HepG2 (cell line): ENCODE measurements around the gene POLE4. TPM values are rescaled to one million over a fixed set of nuclear protein-coding genes. Genes with fewer than 3 reads are reported as not detected.

ENCODE experiments used
- ATAC-seq: fragments of 200-7000 bp; cut with Tn5 transposase; 3 replicates; pipeline ENCODE4 v1.9.1; 2020; ENCODE audit warnings: mild to moderate bottlenecking, moderate library complexity
- BruUV-seq: library from RNA; stranded (reverse); fragments of 400-500 nt; replicated peaks from 2 replicates; lab custom pipeline; 2021; lab: Mats Ljungman, UMichigan
- CTCF ChIA-PET: fragments of 300-600 bp; formaldehyde crosslinking; extraction: SDS; loops from one replicate; lab custom pipeline; 2021; ENCODE audit warnings: low total read pairs, inconsistent platforms, low intra/inter-chr PET ratio; lab: Yijun Ruan, JAX
- POLR2A ChIA-PET: fragments of 350-600 bp; sonication (Branson Sonifier 250); formaldehyde crosslinking; loops from one replicate; lab custom pipeline; 2020; ENCODE audit warnings: antibody characterized with exemption, inconsistent platforms; lab: Yijun Ruan, JAX
- DNase-seq: peaks from one replicate; pipeline ENCODE4 v3.0.0-alpha.2; 2015; ENCODE audit warnings: low spot score
- FAIRE-seq: peaks from 3 replicates; lab custom pipeline; 2011; peaks lifted over from hg19 to GRCh38; lab: Jason Lieb, UNC
- H2AFZ ChIP-seq: one replicate; pipeline ENCODE4 v1.6.1; 2011; ENCODE audit warnings: low read length, inconsistent platforms
- H3K27ac ChIP-seq: fragments of 300-600 bp; 3 replicates; pipeline ENCODE4 v1.8.0; 2011; ENCODE audit warnings: mixed run types, mild to moderate bottlenecking, mixed read lengths, low read length, inconsistent platforms; ENCODE audit not compliant: insufficient read depth; ENCODE audit errors: extremely low read length
- H3K27me3 ChIP-seq, 2 experiments: fragments of 200-600 bp in 1 of 2; 2 replicates in 1 of 2; 3 replicates in 1 of 2; pipeline versions ENCODE4 v1.6.0 to v1.8.0; 2011; ENCODE audit warnings: low read length in 2 of 2, mild to moderate bottlenecking in 2 of 2, moderate library complexity in 2 of 2, inconsistent platforms in 1 of 2; ENCODE audit not compliant: insufficient read depth in 2 of 2, control insufficient read depth in 1 of 2
- H3K36me3 ChIP-seq, 2 experiments: fragments of 200-600 bp in 1 of 2; replicated peaks in 1 of 2; 2 replicates in 1 of 2; 3 replicates in 1 of 2; pipeline versions ENCODE4 v1.5.1 to v1.8.0; 2011; ENCODE audit warnings: low read length in 2 of 2, inconsistent platforms in 1 of 2; ENCODE audit not compliant: insufficient read depth in 2 of 2, control insufficient read depth in 1 of 2
- H3K4me1 ChIP-seq: 2 replicates; pipeline ENCODE4 v1.5.1; 2012; ENCODE audit warnings: low read length, inconsistent platforms; ENCODE audit not compliant: insufficient read depth
- H3K4me2 ChIP-seq: 2 replicates; pipeline ENCODE4 v1.6.0; 2011; ENCODE audit warnings: low read depth, low read length, inconsistent platforms
- H3K4me3 ChIP-seq, 3 experiments: fragments of 200-600 bp in 1 of 3; sonication (generic), shearing (Covaris generic) in 1 of 3; replicated peaks in 1 of 3; 2 replicates each; pipeline ENCODE4 v1.5.1; 2011 to 2016; ENCODE audit warnings: low read length in 3 of 3, inconsistent platforms in 2 of 3, low read depth in 2 of 3, mild to moderate bottlenecking in 2 of 3, control low read depth in 1 of 3, mixed read lengths in 1 of 3; ENCODE audit not compliant: insufficient read depth in 1 of 3
- H3K79me2 ChIP-seq: one replicate; pipeline ENCODE4 v1.6.1; 2011; ENCODE audit warnings: low read length, inconsistent platforms; ENCODE audit not compliant: insufficient read depth
- H3K9ac ChIP-seq: 2 replicates; pipeline ENCODE4 v1.6.0; 2011; ENCODE audit warnings: mild to moderate bottlenecking, low read depth, low read length, inconsistent platforms; ENCODE audit not compliant: insufficient read depth
- H3K9me3 ChIP-seq: 2 replicates; pipeline ENCODE4 v1.5.1; 2012; ENCODE audit warnings: mild to moderate bottlenecking, low read length
- H4K20me1 ChIP-seq: 2 replicates; pipeline ENCODE4 v1.6.0; 2011; ENCODE audit warnings: inconsistent platforms, mild to moderate bottlenecking, low read length, moderate library complexity; ENCODE audit not compliant: insufficient read depth
- CEBPB ChIP-seq: IDR thresholded peaks from 2 replicates; pipeline ENCODE4 v1.6.1; 2011; ENCODE audit warnings: low read depth, low read length, improper control_type of control experiment, borderline replicate concordance
- CEBPG ChIP-seq: IDR thresholded peaks from 2 replicates; pipeline ENCODE4 v1.6.1; 2016
- JUN ChIP-seq: sonication (generic); formaldehyde crosslinking; IDR thresholded peaks from 2 replicates; pipeline ENCODE4 v1.4.0; 2020; ENCODE audit warnings: mild to moderate bottlenecking, missing genetic modification reagents
- RFX1 ChIP-seq: fragments of 450-650 bp; IDR thresholded peaks from 2 replicates; pipeline ENCODE4 v1.6.1; 2017
- SOX6 ChIP-seq, 2 experiments: fragments of 450-650 bp in 1 of 2; sonication (generic) in 1 of 2; formaldehyde crosslinking in 1 of 2; IDR thresholded peaks; 2 replicates each; pipeline versions ENCODE4 v1.4.0 to v1.6.1; 2017 to 2020; ENCODE audit warnings: antibody characterized with exemption in 1 of 2, mild to moderate bottlenecking in 1 of 2, missing genetic modification reagents in 1 of 2
- SYNCRIP ChIP-seq: fragments of 200-400 bp; formaldehyde crosslinking; IDR thresholded peaks from 2 replicates; pipeline ENCODE4 v1.6.1; 2018; ENCODE audit warnings: mild to moderate bottlenecking, low read depth, low read length; ENCODE audit not compliant: insufficient read depth
- TBL1XR1 ChIP-seq: fragments of 150-350 bp; IDR thresholded peaks from 2 replicates; pipeline ENCODE4 v1.6.1; 2014; ENCODE audit warnings: borderline replicate concordance, low read length; ENCODE audit not compliant: partially characterized antibody
- TFAP4 ChIP-seq: sonication (generic); IDR thresholded peaks from 2 replicates; pipeline ENCODE4 v1.6.1; 2016; ENCODE audit warnings: low read depth, borderline replicate concordance
- TGIF2 ChIP-seq: IDR thresholded peaks from 2 replicates; pipeline ENCODE4 v1.6.1; 2016; ENCODE audit warnings: control low read depth, missing compliant biosample characterization
- YEATS2 ChIP-seq: sonication (generic); formaldehyde crosslinking; IDR thresholded peaks from 2 replicates; pipeline ENCODE4 v1.4.0; 2020; ENCODE audit warnings: missing genetic modification reagents, borderline replicate concordance
- ZNF839 ChIP-seq: sonication (generic); formaldehyde crosslinking; IDR thresholded peaks from 2 replicates; pipeline ENCODE4 v1.4.0; 2020; ENCODE audit warnings: missing genetic modification reagents, mild to moderate bottlenecking, borderline replicate concordance
- WGBS: methylation state at CpG from one replicate; pipeline ENCODE4 v1.1.6; 2017; ENCODE audit warnings: low lambda C conversion rate; 5-methylcytosine and 5-hydroxymethylcytosine counted together
- in situ Hi-C: cut with HindIII; loops from 2 replicates; pipeline ENCODE4 v1.10.0; 2017; ENCODE audit warnings: low pct_unique_long_range_greater_than_20kb; ENCODE audit not compliant: extremely low pct_ligation_motif_present
- intact Hi-C: fragments of 100-400 bp; cut with micrococcal nuclease; formaldehyde crosslinking; loops from one replicate; pipeline ENCODE4 v1.10.0; 2022; ENCODE audit not compliant: unreplicated experiment
- polyA plus RNA-seq, 8 experiments: library from polyadenylated mRNA; depleted of rRNA in 3 of 8; stranded (reverse) in 7 of 8; unstranded in 1 of 8; fragments of >200 nt; fragmentation: Illumina TruSeq in 4 of 8; extraction: Trizol in 4 of 8; gene quantifications; 2 replicates each; pipeline versions ENCODE4 v1.2.1 to v1.2.3, GENCODE V29; 2011 to 2016; ENCODE audit warnings: low read depth in 4 of 8, missing spikeins in 1 of 8, mixed read lengths in 1 of 8; ENCODE audit not compliant: insufficient read depth in 1 of 8
- total RNA-seq, 5 experiments: library from RNA; depleted of rRNA; stranded (reverse); fragments of >200 nt; fragmentation: Illumina TruSeq; extraction: Trizol; gene quantifications; 2 replicates each; pipeline ENCODE4 v1.2.3, GENCODE V29; 2016; ENCODE audit warnings: low read depth in 1 of 5
- TF ChIP-seq, protein P1 (sequence below): IDR thresholded peaks from 2 replicates; pipeline ENCODE4 v1.4.0; 2020; ENCODE audit warnings: mild to moderate bottlenecking, missing genetic modification reagents

The POLE4 gene
- total and polyA plus RNA-seq, 2 of the 13 experiments (the other 11 are each of a cell fraction or from before 2014, with no cell fraction given), result 106 to 116 TPM

DNA sequence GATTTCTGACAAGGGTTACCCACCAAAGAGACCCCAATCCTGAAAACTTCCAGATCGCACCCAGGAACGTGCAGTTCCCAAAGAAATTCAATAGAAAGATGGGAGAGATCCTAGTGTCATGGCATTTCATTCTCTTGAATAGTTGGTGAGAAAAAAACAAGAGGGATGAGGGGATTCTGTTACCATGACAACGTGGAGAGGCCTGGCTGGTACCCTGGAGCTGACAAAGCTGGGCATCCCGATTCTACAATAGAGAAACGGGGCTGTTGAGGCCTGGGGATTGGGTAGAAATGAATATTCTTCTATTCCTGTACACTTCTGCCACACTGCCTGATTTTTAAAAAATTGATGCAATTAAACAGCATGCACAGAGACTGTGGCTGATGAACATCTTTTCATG is 41.0 kb downstream of the POLE4 start:
- ATAC-seq, result no peak
- in situ Hi-C loops (no loop called here), intact Hi-C loops (no loop called here)
- Histone ChIP-seq H3K4me2 (no peak overlapping the region), H3K36me3 (0 out of 5 replicates have a peak, but pooled peaks cover 0 to 2% of the 10 kb centered on the region in 2 experiments), H3K27ac (no peak overlapping the region), H3K79me2 (no peaks in the 10 kb centered on the region), H3K4me3 (no peak overlapping the region), H3K9ac (no peak overlapping the region), H3K27me3 (no peaks in the 10 kb centered on the region), H3K9me3 (no peaks in the 10 kb centered on the region), H2AFZ (no peak overlapping the region), H3K4me1 (peaks cover 22% of the 10 kb centered on the region), H4K20me1 (no peaks in the 10 kb centered on the region)
- DNase-seq, result no peak
- FAIRE-seq, result no peak
- 91% methylated on average over 5 of the region's 5 CpGs for WGBS
- BruUV-seq, result no TSS peak
- ChIA-PET CTCF (no interaction called here), POLR2A (no interaction called here)
- TF ChIP-seq RFX1 (peak; percentile 57; the same call in 1 of the 2 replicates), SYNCRIP (no peak)

- ATAC-seq, result peak; percentile 46; the same call in 2 of the 3 replicates
- H2AFZ ChIP-seq, result no peak overlapping the region
- H3K79me2 ChIP-seq, result no peaks in the 10 kb centered on the region
- 0 out of 5 replicates have a peak, but pooled peaks cover 0 to 2% of the 10 kb centered on the region in 2 experiments for H3K36me3 ChIP-seq
- H3K27ac ChIP-seq, result no peak overlapping the region
- CTCF ChIA-PET, result no interaction called here
- no peaks in the 10 kb centered on the region for H3K27me3 ChIP-seq
- intact Hi-C loops, result no loop called here
- 49% methylated on average over 3 of the region's 3 CpGs for WGBS
- H3K4me3 ChIP-seq, result no peak overlapping the region
- no peak overlapping the region for H3K9ac ChIP-seq
- no peak for FAIRE-seq
- in situ Hi-C loops, result no loop called here
- no peak overlapping the region for H3K4me2 ChIP-seq
- POLR2A ChIA-PET, result no interaction called here
- no TSS peak for BruUV-seq
- H4K20me1 ChIP-seq, result no peaks in the 10 kb centered on the region
- H3K4me1 ChIP-seq, result peaks cover 22% of the 10 kb centered on the region
- peak; percentile 28 for DNase-seq
- H3K9me3 ChIP-seq, result no peaks in the 10 kb centered on the region
- TF ChIP-seq TFAP4 (0 out of 2 replicates have a peak, but pooled peaks have one; percentile 27), TBL1XR1 (no peak), TGIF2 (0 out of 2 replicates have a peak, but pooled peaks have one; percentile 22), YEATS2 (no peak), CEBPG (CRISPR knock-in tag) (0 out of 2 replicates have a peak, but pooled peaks have one; percentile 47), SOX6 (IDR thresholded peaks at IDR 0.05) (no peak), SOX6 (CRISPR knock-in tag; IDR thresholded peaks at IDR 0.05) (peak; percentile 36; the same call in 1 of the 2 replicates), CEBPB (peak; percentile 66; the same call in 1 of the 2 replicates), JUN (CRISPR knock-in tag) (no peak), ZNF839 (CRISPR knock-in tag) (no peak)
- TF ChIP-seq, protein P1, sequence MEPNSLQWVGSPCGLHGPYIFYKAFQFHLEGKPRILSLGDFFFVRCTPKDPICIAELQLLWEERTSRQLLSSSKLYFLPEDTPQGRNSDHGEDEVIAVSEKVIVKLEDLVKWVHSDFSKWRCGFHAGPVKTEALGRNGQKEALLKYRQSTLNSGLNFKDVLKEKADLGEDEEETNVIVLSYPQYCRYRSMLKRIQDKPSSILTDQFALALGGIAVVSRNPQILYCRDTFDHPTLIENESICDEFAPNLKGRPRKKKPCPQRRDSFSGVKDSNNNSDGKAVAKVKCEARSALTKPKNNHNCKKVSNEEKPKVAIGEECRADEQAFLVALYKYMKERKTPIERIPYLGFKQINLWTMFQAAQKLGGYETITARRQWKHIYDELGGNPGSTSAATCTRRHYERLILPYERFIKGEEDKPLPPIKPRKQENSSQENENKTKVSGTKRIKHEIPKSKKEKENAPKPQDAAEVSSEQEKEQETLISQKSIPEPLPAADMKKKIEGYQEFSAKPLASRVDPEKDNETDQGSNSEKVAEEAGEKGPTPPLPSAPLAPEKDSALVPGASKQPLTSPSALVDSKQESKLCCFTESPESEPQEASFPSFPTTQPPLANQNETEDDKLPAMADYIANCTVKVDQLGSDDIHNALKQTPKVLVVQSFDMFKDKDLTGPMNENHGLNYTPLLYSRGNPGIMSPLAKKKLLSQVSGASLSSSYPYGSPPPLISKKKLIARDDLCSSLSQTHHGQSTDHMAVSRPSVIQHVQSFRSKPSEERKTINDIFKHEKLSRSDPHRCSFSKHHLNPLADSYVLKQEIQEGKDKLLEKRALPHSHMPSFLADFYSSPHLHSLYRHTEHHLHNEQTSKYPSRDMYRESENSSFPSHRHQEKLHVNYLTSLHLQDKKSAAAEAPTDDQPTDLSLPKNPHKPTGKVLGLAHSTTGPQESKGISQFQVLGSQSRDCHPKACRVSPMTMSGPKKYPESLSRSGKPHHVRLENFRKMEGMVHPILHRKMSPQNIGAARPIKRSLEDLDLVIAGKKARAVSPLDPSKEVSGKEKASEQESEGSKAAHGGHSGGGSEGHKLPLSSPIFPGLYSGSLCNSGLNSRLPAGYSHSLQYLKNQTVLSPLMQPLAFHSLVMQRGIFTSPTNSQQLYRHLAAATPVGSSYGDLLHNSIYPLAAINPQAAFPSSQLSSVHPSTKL (CRISPR knock-in tag), result 0 out of 2 replicates have a peak, but pooled peaks have one; percentile 28
Measured at GRCh38 chr2:75002007-75002406, 43.6 kb downstream of the POLE4 start.
